ENCODE data around the gene IGF1R.

DNA sequence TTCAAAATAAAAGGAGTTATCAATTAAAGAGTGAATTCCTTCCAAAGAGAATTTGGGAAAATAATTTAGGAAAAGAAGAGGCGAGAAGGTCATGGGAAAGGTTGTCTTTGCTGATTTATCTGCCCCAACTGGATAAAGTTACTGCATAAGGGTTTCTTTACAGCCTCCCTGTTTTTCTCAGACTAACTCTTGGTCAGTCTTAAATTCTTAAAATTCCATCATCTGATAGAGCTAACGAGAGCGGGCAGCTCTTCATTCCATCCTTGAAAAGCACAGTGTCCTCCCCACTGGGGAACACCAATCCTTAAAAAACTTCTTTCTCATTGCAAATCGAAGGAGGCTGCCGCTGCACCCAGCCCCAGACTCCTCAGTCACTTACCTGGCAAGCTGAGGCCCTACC, 252.0 kb downstream of the IGF1R start:
- TF ChIP-seq, protein P1, sequence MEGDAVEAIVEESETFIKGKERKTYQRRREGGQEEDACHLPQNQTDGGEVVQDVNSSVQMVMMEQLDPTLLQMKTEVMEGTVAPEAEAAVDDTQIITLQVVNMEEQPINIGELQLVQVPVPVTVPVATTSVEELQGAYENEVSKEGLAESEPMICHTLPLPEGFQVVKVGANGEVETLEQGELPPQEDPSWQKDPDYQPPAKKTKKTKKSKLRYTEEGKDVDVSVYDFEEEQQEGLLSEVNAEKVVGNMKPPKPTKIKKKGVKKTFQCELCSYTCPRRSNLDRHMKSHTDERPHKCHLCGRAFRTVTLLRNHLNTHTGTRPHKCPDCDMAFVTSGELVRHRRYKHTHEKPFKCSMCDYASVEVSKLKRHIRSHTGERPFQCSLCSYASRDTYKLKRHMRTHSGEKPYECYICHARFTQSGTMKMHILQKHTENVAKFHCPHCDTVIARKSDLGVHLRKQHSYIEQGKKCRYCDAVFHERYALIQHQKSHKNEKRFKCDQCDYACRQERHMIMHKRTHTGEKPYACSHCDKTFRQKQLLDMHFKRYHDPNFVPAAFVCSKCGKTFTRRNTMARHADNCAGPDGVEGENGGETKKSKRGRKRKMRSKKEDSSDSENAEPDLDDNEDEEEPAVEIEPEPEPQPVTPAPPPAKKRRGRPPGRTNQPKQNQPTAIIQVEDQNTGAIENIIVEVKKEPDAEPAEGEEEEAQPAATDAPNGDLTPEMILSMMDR (IDR thresholded peaks at IDR 0.05) = no peak
- TF ChIP-seq POLR2A (IDR thresholded peaks at IDR 0.05) = no peak
- TF ChIP-seq POLR2AphosphoS5 (IDR thresholded peaks at IDR 0.05; ENCODE audit: insufficient read depth in 1 of 2, low read depth in 1 of 2) = no peak
